WTC11 (cell line): ENCODE data around the gene CD48. TPM values are rescaled to one million over a fixed set of nuclear protein-coding genes. Genes with fewer than 3 reads are reported as not detected.

ENCODE experiments used
- ATAC-seq: fragments of 200-7000 bp; cut with Tn5 transposase; 2 replicates; pipeline ENCODE4 v1.10.0; 2021; ENCODE audit warnings: mild to moderate bottlenecking, moderate library complexity
- CTCF ChIA-PET: fragments of 300-600 bp; sonication (Branson Sonifier 250); formaldehyde crosslinking; loops from one replicate; lab custom pipeline; 2021; ENCODE audit warnings: antibody characterized with exemption; lab: Charles Lee
- POLR2A ChIA-PET: fragments of 350-600 bp; sonication (Branson Sonifier 250); formaldehyde crosslinking; loops from one replicate; lab custom pipeline; 2021; ENCODE audit warnings: antibody characterized with exemption; lab: Charles Lee
- DNase-seq: peaks from one replicate; pipeline ENCODE4 v3.0.0; 2021; ENCODE audit warnings: low spot score
- H3K27ac Mint-ChIP-seq: 2 replicates; pipeline ENCODE4 v1.8.0; 2021; ENCODE audit warnings: mixed read lengths
- H3K27me3 Mint-ChIP-seq: 2 replicates; pipeline ENCODE4 v1.8.0; 2021; ENCODE audit warnings: low read depth, mild to moderate bottlenecking, moderate library complexity, mixed read lengths
- H3K36me3 Mint-ChIP-seq: 2 replicates; pipeline ENCODE4 v1.8.0; 2021; ENCODE audit warnings: mixed read lengths
- H3K4me1 Mint-ChIP-seq: 2 replicates; pipeline ENCODE4 v1.8.0; 2022; ENCODE audit warnings: mixed read lengths
- H3K4me3 Mint-ChIP-seq: 2 replicates; pipeline ENCODE4 v1.8.0; 2021; ENCODE audit warnings: mild to moderate bottlenecking, moderate library complexity, mixed read lengths
- H3K9me3 Mint-ChIP-seq: 2 replicates; pipeline ENCODE4 v1.8.0; 2021; ENCODE audit warnings: mixed read lengths
- CBFB ChIP-seq: sonication (generic); formaldehyde crosslinking; IDR thresholded peaks from 2 replicates; pipeline ENCODE4 v1.8.1; 2022; ENCODE audit warnings: mild to moderate bottlenecking, low read depth, missing genetic modification reagents
- KAT7 ChIP-seq: sonication (generic); formaldehyde crosslinking; IDR thresholded peaks from 2 replicates; pipeline ENCODE4 v1.8.1; 2023; ENCODE audit warnings: missing genetic modification reagents, mild to moderate bottlenecking, borderline replicate concordance
- NFYB ChIP-seq: sonication (generic); formaldehyde crosslinking; conservative IDR thresholded peaks from 2 replicates; pipeline ENCODE4 v1.8.0; 2022; ENCODE audit warnings: low read depth, missing genetic modification reagents
- NR1H2 ChIP-seq: sonication (generic); formaldehyde crosslinking; IDR thresholded peaks from 2 replicates; pipeline ENCODE4 v1.9.0; 2021; ENCODE audit warnings: mild to moderate bottlenecking, moderate library complexity, missing genetic modification reagents
- NR3C1 ChIP-seq: sonication (generic); formaldehyde crosslinking; conservative IDR thresholded peaks from 2 replicates; pipeline ENCODE4 v1.8.1; 2023; ENCODE audit warnings: low read depth, mild to moderate bottlenecking, missing genetic modification reagents
- OVOL2 ChIP-seq: fragments of 250-450 bp; sonication (Bioruptor Pico); IDR thresholded peaks from 2 replicates; pipeline ENCODE4 v1.9.0; 2021; ENCODE audit warnings: mild to moderate bottlenecking, borderline replicate concordance
- RELA ChIP-seq: sonication (generic); formaldehyde crosslinking; IDR thresholded peaks from 2 replicates; pipeline ENCODE4 v1.8.1; 2022; ENCODE audit warnings: missing genetic modification reagents, mild to moderate bottlenecking, borderline replicate concordance
- SP1 ChIP-seq: sonication (generic); formaldehyde crosslinking; conservative IDR thresholded peaks from 2 replicates; pipeline ENCODE4 v1.8.1; 2022; ENCODE audit warnings: missing genetic modification reagents
- TEAD1 ChIP-seq: sonication (generic); formaldehyde crosslinking; IDR thresholded peaks from 2 replicates; pipeline ENCODE4 v1.8.0; 2022; ENCODE audit warnings: mild to moderate bottlenecking, missing genetic modification reagents
- TEAD4 ChIP-seq: sonication (generic); formaldehyde crosslinking; IDR thresholded peaks from 2 replicates; pipeline ENCODE4 v1.8.0; 2022; ENCODE audit warnings: mild to moderate bottlenecking, missing genetic modification reagents
- total RNA-seq: library from RNA; stranded (reverse); gene quantifications from 3 replicates; pipeline ENCODE4 v1.2.3, GENCODE V29; 2021
- TF ChIP-seq, protein P1 (sequence below): sonication (generic); formaldehyde crosslinking; IDR thresholded peaks from 2 replicates; pipeline ENCODE4 v1.8.1; 2022; ENCODE audit warnings: mild to moderate bottlenecking, missing genetic modification reagents, moderate library complexity, borderline replicate concordance
- TF ChIP-seq, protein P2 (sequence below): sonication (generic); formaldehyde crosslinking; IDR thresholded peaks from 2 replicates; pipeline ENCODE4 v1.8.1; 2022; ENCODE audit warnings: low read depth, missing genetic modification reagents, borderline replicate concordance
- TF ChIP-seq, protein P3 (sequence below): sonication (generic); formaldehyde crosslinking; IDR thresholded peaks from 2 replicates; pipeline ENCODE4 v1.8.0; 2022; ENCODE audit warnings: missing genetic modification reagents
- TF ChIP-seq, protein P4 (sequence below): fragments of 250-450 bp; sonication (Bioruptor Pico); IDR thresholded peaks from 2 replicates; pipeline ENCODE4 v1.9.0; 2021; ENCODE audit warnings: mild to moderate bottlenecking, borderline replicate concordance
- TF ChIP-seq, protein P5 (sequence below): sonication (generic); formaldehyde crosslinking; IDR thresholded peaks from 2 replicates; pipeline ENCODE4 v1.8.0; 2022; ENCODE audit warnings: mild to moderate bottlenecking, missing genetic modification reagents
- TF ChIP-seq, protein P6 (sequence below): sonication (generic); formaldehyde crosslinking; IDR thresholded peaks from 2 replicates; pipeline ENCODE4 v1.8.1; 2022; ENCODE audit warnings: low read depth, mild to moderate bottlenecking, moderate library complexity, missing genetic modification reagents, borderline replicate concordance
- TF ChIP-seq, protein P7 (sequence below): sonication (generic); formaldehyde crosslinking; IDR thresholded peaks from 2 replicates; pipeline ENCODE4 v1.8.0; 2022; ENCODE audit warnings: mild to moderate bottlenecking, missing genetic modification reagents

CD48 gene
- total RNA-seq, 1 experiment from 2014 or later, result 0.66 TPM

DNA sequence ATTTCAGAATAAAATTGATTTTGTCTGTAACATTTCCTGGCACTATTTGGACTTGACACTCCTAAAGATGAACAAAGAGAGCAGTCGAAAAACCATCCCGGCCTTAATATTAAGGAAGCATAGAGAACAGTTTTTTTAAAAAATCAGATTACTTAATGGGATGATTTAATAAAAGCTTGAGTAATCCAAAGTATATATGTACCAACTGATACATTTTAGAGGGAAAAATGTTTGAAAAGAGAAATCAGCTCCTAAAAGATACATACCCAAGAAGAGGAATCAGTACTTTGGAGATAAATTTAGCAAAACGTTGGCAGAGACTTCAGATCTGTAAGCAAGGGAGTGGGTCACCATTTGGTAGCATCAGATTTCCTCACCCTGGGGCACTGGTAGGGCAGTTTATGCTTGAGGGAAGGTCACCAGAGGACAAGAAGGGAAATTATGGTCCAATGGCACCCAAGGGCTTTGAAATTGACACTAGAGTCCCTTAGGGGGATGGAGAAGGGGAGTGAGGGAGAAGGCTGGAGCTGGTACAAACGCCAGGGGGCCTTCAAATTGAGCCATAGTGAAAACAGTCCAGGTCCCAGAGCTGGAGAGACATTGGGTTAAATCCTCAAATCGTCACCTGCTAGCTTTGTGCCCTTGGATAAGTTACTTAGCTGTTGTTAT is 33.4 kb upstream of the CD48 start (continued):
- TF ChIP-seq, protein P1, sequence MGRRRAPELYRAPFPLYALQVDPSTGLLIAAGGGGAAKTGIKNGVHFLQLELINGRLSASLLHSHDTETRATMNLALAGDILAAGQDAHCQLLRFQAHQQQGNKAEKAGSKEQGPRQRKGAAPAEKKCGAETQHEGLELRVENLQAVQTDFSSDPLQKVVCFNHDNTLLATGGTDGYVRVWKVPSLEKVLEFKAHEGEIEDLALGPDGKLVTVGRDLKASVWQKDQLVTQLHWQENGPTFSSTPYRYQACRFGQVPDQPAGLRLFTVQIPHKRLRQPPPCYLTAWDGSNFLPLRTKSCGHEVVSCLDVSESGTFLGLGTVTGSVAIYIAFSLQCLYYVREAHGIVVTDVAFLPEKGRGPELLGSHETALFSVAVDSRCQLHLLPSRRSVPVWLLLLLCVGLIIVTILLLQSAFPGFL (CRISPR knock-in tag), result no peak
- TF ChIP-seq, all 79 proteins: peak for 0

DNA sequence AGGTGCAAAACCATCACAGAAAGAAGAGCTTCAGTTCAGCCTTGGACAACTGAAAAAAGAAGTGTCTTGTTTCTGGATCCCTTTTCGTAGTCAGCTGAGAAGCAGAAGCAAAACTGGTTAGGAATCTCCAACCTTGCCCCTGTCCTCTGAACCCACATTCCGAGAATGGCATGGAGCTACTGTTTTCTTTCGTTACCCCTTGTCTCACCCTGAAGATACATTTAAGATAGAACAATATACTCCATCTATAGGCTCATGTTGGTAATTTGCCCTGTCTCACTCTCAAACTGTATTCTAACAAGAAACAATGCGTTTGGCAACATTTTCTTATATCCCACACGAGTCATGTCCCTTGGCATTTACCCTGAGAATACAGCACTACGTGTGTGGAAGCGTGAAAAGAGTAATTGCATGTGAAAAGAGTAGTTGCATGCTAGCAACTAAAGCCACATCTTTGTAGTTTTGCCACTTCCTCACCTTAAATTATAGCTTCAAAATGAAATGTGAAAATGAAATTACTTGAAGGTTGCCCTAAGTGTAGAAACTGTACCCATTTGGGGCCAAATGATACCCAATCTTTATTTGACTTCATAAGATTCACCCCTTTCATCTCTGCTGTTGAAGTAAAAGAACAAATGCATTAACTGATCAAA is 32.7 kb upstream of the CD48 start:
- Mint-ChIP-seq H3K4me3 (no peak overlapping the region), H3K27ac (no peak overlapping the region), H3K9me3 (no peaks in the 10 kb centered on the region), H3K27me3 (no peaks in the 10 kb centered on the region), H3K36me3 (no peaks in the 10 kb centered on the region), H3K4me1 (peaks cover 31% of the 10 kb centered on the region)
- POLR2A ChIA-PET, result no interaction called here
- DNase-seq (no peak), ATAC-seq (no peak)
- CTCF ChIA-PET, result interaction anchor here (1.3 kb wide), 1 partner anchor 63 kb away, joined by 3 read pairs; no protein-coding TSS in a partner anchor
- no peak for TF ChIP-seq TEAD4 (CRISPR knock-in tag)
- no peak for TF ChIP-seq NR3C1 (CRISPR knock-in tag)
- TF ChIP-seq, protein P2, sequence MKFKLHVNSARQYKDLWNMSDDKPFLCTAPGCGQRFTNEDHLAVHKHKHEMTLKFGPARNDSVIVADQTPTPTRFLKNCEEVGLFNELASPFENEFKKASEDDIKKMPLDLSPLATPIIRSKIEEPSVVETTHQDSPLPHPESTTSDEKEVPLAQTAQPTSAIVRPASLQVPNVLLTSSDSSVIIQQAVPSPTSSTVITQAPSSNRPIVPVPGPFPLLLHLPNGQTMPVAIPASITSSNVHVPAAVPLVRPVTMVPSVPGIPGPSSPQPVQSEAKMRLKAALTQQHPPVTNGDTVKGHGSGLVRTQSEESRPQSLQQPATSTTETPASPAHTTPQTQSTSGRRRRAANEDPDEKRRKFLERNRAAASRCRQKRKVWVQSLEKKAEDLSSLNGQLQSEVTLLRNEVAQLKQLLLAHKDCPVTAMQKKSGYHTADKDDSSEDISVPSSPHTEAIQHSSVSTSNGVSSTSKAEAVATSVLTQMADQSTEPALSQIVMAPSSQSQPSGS (CRISPR knock-in tag), result no peak
- no peak for TF ChIP-seq NR1H2 (CRISPR knock-in tag)
- TF ChIP-seq, protein P3, sequence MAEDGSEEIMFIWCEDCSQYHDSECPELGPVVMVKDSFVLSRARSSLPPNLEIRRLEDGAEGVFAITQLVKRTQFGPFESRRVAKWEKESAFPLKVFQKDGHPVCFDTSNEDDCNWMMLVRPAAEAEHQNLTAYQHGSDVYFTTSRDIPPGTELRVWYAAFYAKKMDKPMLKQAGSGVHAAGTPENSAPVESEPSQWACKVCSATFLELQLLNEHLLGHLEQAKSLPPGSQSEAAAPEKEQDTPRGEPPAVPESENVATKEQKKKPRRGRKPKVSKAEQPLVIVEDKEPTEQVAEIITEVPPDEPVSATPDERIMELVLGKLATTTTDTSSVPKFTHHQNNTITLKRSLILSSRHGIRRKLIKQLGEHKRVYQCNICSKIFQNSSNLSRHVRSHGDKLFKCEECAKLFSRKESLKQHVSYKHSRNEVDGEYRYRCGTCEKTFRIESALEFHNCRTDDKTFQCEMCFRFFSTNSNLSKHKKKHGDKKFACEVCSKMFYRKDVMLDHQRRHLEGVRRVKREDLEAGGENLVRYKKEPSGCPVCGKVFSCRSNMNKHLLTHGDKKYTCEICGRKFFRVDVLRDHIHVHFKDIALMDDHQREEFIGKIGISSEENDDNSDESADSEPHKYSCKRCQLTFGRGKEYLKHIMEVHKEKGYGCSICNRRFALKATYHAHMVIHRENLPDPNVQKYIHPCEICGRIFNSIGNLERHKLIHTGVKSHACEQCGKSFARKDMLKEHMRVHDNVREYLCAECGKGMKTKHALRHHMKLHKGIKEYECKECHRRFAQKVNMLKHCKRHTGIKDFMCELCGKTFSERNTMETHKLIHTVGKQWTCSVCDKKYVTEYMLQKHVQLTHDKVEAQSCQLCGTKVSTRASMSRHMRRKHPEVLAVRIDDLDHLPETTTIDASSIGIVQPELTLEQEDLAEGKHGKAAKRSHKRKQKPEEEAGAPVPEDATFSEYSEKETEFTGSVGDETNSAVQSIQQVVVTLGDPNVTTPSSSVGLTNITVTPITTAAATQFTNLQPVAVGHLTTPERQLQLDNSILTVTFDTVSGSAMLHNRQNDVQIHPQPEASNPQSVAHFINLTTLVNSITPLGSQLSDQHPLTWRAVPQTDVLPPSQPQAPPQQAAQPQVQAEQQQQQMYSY (CRISPR knock-in tag), result no peak
- TF ChIP-seq SP1, result no peak
- no peak for TF ChIP-seq TEAD1 (CRISPR knock-in tag)
- no peak for TF ChIP-seq OVOL2 (CRISPR knock-in tag)
- TF ChIP-seq RELA, result no peak
- no peak for TF ChIP-seq KAT7
- TF ChIP-seq, protein P4, sequence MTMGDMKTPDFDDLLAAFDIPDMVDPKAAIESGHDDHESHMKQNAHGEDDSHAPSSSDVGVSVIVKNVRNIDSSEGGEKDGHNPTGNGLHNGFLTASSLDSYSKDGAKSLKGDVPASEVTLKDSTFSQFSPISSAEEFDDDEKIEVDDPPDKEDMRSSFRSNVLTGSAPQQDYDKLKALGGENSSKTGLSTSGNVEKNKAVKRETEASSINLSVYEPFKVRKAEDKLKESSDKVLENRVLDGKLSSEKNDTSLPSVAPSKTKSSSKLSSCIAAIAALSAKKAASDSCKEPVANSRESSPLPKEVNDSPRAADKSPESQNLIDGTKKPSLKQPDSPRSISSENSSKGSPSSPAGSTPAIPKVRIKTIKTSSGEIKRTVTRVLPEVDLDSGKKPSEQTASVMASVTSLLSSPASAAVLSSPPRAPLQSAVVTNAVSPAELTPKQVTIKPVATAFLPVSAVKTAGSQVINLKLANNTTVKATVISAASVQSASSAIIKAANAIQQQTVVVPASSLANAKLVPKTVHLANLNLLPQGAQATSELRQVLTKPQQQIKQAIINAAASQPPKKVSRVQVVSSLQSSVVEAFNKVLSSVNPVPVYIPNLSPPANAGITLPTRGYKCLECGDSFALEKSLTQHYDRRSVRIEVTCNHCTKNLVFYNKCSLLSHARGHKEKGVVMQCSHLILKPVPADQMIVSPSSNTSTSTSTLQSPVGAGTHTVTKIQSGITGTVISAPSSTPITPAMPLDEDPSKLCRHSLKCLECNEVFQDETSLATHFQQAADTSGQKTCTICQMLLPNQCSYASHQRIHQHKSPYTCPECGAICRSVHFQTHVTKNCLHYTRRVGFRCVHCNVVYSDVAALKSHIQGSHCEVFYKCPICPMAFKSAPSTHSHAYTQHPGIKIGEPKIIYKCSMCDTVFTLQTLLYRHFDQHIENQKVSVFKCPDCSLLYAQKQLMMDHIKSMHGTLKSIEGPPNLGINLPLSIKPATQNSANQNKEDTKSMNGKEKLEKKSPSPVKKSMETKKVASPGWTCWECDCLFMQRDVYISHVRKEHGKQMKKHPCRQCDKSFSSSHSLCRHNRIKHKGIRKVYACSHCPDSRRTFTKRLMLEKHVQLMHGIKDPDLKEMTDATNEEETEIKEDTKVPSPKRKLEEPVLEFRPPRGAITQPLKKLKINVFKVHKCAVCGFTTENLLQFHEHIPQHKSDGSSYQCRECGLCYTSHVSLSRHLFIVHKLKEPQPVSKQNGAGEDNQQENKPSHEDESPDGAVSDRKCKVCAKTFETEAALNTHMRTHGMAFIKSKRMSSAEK (CRISPR knock-in tag), result no peak
- TF ChIP-seq CBFB (CRISPR knock-in tag), result no peak
- TF ChIP-seq, protein P5, sequence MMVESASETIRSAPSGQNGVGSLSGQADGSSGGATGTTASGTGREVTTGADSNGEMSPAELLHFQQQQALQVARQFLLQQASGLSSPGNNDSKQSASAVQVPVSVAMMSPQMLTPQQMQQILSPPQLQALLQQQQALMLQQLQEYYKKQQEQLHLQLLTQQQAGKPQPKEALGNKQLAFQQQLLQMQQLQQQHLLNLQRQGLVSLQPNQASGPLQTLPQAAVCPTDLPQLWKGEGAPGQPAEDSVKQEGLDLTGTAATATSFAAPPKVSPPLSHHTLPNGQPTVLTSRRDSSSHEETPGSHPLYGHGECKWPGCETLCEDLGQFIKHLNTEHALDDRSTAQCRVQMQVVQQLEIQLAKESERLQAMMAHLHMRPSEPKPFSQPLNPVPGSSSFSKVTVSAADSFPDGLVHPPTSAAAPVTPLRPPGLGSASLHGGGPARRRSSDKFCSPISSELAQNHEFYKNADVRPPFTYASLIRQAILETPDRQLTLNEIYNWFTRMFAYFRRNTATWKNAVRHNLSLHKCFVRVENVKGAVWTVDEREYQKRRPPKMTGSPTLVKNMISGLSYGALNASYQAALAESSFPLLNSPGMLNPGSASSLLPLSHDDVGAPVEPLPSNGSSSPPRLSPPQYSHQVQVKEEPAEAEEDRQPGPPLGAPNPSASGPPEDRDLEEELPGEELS, result no peak
- TF ChIP-seq, protein P6, sequence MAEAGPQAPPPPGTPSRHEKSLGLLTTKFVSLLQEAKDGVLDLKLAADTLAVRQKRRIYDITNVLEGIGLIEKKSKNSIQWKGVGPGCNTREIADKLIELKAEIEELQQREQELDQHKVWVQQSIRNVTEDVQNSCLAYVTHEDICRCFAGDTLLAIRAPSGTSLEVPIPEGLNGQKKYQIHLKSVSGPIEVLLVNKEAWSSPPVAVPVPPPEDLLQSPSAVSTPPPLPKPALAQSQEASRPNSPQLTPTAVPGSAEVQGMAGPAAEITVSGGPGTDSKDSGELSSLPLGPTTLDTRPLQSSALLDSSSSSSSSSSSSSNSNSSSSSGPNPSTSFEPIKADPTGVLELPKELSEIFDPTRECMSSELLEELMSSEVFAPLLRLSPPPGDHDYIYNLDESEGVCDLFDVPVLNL, result no peak
- TF ChIP-seq NFYB (CRISPR knock-in tag), result no peak
- TF ChIP-seq, protein P7, sequence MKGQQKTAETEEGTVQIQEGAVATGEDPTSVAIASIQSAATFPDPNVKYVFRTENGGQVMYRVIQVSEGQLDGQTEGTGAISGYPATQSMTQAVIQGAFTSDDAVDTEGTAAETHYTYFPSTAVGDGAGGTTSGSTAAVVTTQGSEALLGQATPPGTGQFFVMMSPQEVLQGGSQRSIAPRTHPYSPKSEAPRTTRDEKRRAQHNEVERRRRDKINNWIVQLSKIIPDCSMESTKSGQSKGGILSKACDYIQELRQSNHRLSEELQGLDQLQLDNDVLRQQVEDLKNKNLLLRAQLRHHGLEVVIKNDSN (CRISPR knock-in tag), result no peak
